ENCODE results near the gene PRKCZ.

DNA sequence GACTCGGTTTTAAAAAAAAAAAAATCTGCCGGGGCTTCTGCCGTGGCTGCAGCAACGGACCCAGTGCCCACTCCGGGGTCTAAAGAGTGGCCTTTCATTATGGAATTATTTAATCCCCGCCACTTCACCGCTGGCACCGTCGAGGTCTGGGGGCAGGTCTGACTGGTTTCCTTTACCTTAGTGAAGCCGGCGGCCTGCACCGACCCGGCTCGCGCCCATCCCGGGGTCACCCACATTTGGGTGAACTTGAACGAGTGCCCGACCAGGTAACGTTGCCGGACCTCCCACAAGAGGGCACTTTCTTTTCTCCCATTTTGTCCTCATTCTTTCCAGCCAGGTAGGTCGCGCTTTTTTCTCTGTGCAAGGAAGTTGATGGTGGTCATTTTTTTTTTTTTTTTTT, 4.3 kb downstream of the PRKCZ start:
- TF ChIP-seq EZH2 (IDR thresholded peaks at IDR 0.05; ENCODE audit: insufficient read depth, poor library complexity, severe bottlenecking) (no peak), EZH2phosphoT487 (IDR thresholded peaks at IDR 0.05; ENCODE audit: insufficient read depth, low read depth) (no peak)

Measured in GM23248 (cell line).